GM23338 (cell line): ENCODE data around the gene SMCO2. TPM values are rescaled to one million over a fixed set of nuclear protein-coding genes. Genes with fewer than 3 reads are reported as not detected.

ENCODE experiments used
- ATAC-seq: fragments of 200-7000 bp; cut with Tn5 transposase; 3 replicates; pipeline ENCODE4 v1.9.1; 2020
- DNase-seq: peaks from one replicate; pipeline ENCODE4 v3.0.0-alpha.2; 2015; ENCODE audit warnings: low spot score
- H2AFZ ChIP-seq: fragments of 200-600 bp; sonication (generic); 2 replicates; pipeline ENCODE4 v1.8.0; 2016; ENCODE audit warnings: antibody characterized with exemption, mild to moderate bottlenecking, moderate library complexity
- H3F3A ChIP-seq: fragments of 200-600 bp; sonication (generic); replicated peaks from 2 replicates; pipeline ENCODE4 v1.8.0; 2017; ENCODE audit warnings: antibody characterized with exemption, mixed run types, low read depth
- H3K27ac ChIP-seq: fragments of 200-600 bp; sonication (generic); 2 replicates; pipeline ENCODE4 v1.6.1; 2016; ENCODE audit warnings: low read depth
- H3K27me3 ChIP-seq: fragments of 200-600 bp; sonication (generic); 2 replicates; pipeline ENCODE4 v1.8.0; 2016; ENCODE audit warnings: mild to moderate bottlenecking, mixed run types, moderate library complexity; ENCODE audit not compliant: insufficient read depth
- H3K36me3 ChIP-seq: fragments of 200-600 bp; sonication (generic); 2 replicates; pipeline ENCODE4 v1.8.0; 2016; ENCODE audit warnings: mild to moderate bottlenecking; ENCODE audit not compliant: insufficient read depth
- H3K4me1 ChIP-seq: fragments of 200-600 bp; sonication (generic); 2 replicates; pipeline ENCODE4 v1.8.0; 2016; ENCODE audit warnings: mild to moderate bottlenecking, moderate library complexity; ENCODE audit not compliant: insufficient read depth
- H3K4me2 ChIP-seq: fragments of 200-600 bp; sonication (generic); 2 replicates; pipeline ENCODE4 v1.7.1; 2017; ENCODE audit warnings: mixed run types
- H3K4me3 ChIP-seq: fragments of 200-600 bp; sonication (generic); 2 replicates; pipeline ENCODE4 v1.6.1; 2016; ENCODE audit warnings: mixed run types
- H3K79me2 ChIP-seq: fragments of 200-600 bp; sonication (generic); replicated peaks from 2 replicates; pipeline ENCODE4 v1.8.0; 2017; ENCODE audit warnings: mild to moderate bottlenecking; ENCODE audit not compliant: insufficient read depth
- H3K9me2 ChIP-seq: fragments of 200-600 bp; sonication (generic); 2 replicates; pipeline ENCODE4 v1.8.0; 2017; ENCODE audit not compliant: insufficient read depth
- H4K20me1 ChIP-seq: fragments of 200-600 bp; sonication (generic); replicated peaks from 2 replicates; pipeline ENCODE4 v1.8.0; 2017; ENCODE audit warnings: mild to moderate bottlenecking; ENCODE audit not compliant: insufficient read depth
- H3K27ac Mint-ChIP-seq: 2 replicates; pipeline ENCODE4 v1.8.0; 2020; ENCODE audit warnings: inconsistent platforms, mild to moderate bottlenecking, moderate library complexity, mixed read lengths
- H3K27me3 Mint-ChIP-seq: 3 replicates; pipeline ENCODE4 v1.8.0; 2022; ENCODE audit warnings: low read depth, mild to moderate bottlenecking, moderate library complexity, mixed read lengths, inconsistent platforms; ENCODE audit not compliant: insufficient read depth, poor library complexity
- H3K36me3 Mint-ChIP-seq: 3 replicates; pipeline ENCODE4 v1.8.0; 2021; ENCODE audit warnings: low read depth, mild to moderate bottlenecking, inconsistent platforms, moderate library complexity, mixed read lengths
- H3K4me1 Mint-ChIP-seq: 3 replicates; pipeline ENCODE4 v1.8.0; 2020; ENCODE audit warnings: mild to moderate bottlenecking, inconsistent platforms, mixed read lengths
- H3K4me3 Mint-ChIP-seq: 3 replicates; pipeline ENCODE4 v1.8.0; 2021; ENCODE audit warnings: moderate library complexity, mild to moderate bottlenecking, inconsistent platforms, mixed read lengths
- H3K9me3 Mint-ChIP-seq: 3 replicates; pipeline ENCODE4 v1.8.0; 2020; ENCODE audit warnings: moderate library complexity, mild to moderate bottlenecking, inconsistent platforms, mixed read lengths
- CREB1 ChIP-seq: fragments of 250-450 bp; sonication (Bioruptor Pico); IDR thresholded peaks from 2 replicates; pipeline ENCODE4 v1.5.0; 2020; ENCODE audit warnings: low read depth, mild to moderate bottlenecking, moderate library complexity
- ETS1 ChIP-seq: IDR thresholded peaks from 2 replicates; pipeline ENCODE4 v1.6.1; 2016; ENCODE audit warnings: antibody characterized with exemption
- EZH2 ChIP-seq: fragments of 200-600 bp; sonication (generic); IDR thresholded peaks from one replicate; pipeline ENCODE4 v1.8.0; 2017; ENCODE audit warnings: antibody characterized with exemption, mild to moderate bottlenecking, low read depth; ENCODE audit not compliant: unreplicated experiment
- NANOG ChIP-seq: IDR thresholded peaks from 2 replicates; pipeline ENCODE4 v1.6.1; 2016; ENCODE audit warnings: antibody characterized with exemption, borderline replicate concordance
- STAT1 ChIP-seq: IDR thresholded peaks from one replicate; pipeline ENCODE4 v1.6.1; 2016; ENCODE audit warnings: antibody characterized with exemption; ENCODE audit not compliant: unreplicated experiment
- ZNF114 ChIP-seq: fragments of 250-450 bp; sonication (Bioruptor Pico); IDR thresholded peaks from 2 replicates; pipeline ENCODE4 v1.5.0; 2020; ENCODE audit warnings: mild to moderate bottlenecking, moderate library complexity
- ZNF462 ChIP-seq: fragments of 250-450 bp; sonication (Bioruptor Pico); IDR thresholded peaks from 2 replicates; pipeline ENCODE4 v1.5.0; 2020; ENCODE audit warnings: mild to moderate bottlenecking, moderate library complexity
- polyA plus RNA-seq: library from polyadenylated mRNA; unstranded; fragments of >200 nt; fragmentation: Nextera tagmentation; extraction: Ambion mirVana; gene quantifications from 2 replicates; pipeline ENCODE4 v1.2.1, GENCODE V29; 2016
- total RNA-seq: library from RNA; depleted of rRNA; stranded (reverse); fragments of >200 nt; shearing (Covaris generic); gene quantifications from 2 replicates; pipeline ENCODE4 v1.2.3, GENCODE V29; 2014

The SMCO2 gene
- total and polyA plus RNA-seq, 2 experiments from 2014 or later, result 0.86 TPM; not detected in 1

- TF ChIP-seq ZNF462 (CRISPR knock-in tag), result no peak
Observed at GRCh38 chr12:27449026-27449425, 2.5 kb downstream of the SMCO2 start (continued).

GRCh38 chr12:27449893-27450534 is 3.5 kb downstream of the SMCO2 start:
- H3K27me3 Mint-ChIP-seq, result peaks cover 2% of the 10 kb centered on the region

More at GRCh38 chr12:27449893-27450534, 3.5 kb downstream of the SMCO2 start:
- DNase-seq, result no peak
- H3K4me2 ChIP-seq, result no peak overlapping the region
- H3K27ac ChIP-seq, result no peak overlapping the region
- Mint-ChIP-seq H3K27ac (no peak overlapping the region), H3K4me3 (no peak overlapping the region), H3K4me1 (peaks cover 10% of the 10 kb centered on the region), H3K36me3 (no peaks in the 10 kb centered on the region), H3K9me3 (peaks cover 4% of the 10 kb centered on the region; the same call in 1 of the 3 replicates)
- H3K4me3 ChIP-seq, result no peak overlapping the region
- H3K9me2 ChIP-seq, result no peaks in the 10 kb centered on the region
- ATAC-seq, result no peak
- peaks cover 5% of the 10 kb centered on the region; the same call in 1 of the 2 replicates for H3K4me1 ChIP-seq
- no peaks in the 10 kb centered on the region for H3K36me3 ChIP-seq
- no peaks in the 10 kb centered on the region for H3F3A ChIP-seq
- no peaks in the 10 kb centered on the region for H4K20me1 ChIP-seq
- no peak for TF ChIP-seq EZH2
- no peak for TF ChIP-seq ZNF114 (CRISPR knock-in tag)
- TF ChIP-seq ETS1, result no peak
- TF ChIP-seq STAT1, result no peak
- TF ChIP-seq NANOG, result no peak
- TF ChIP-seq ZNF462 (CRISPR knock-in tag), result no peak
- TF ChIP-seq CREB1 (CRISPR knock-in tag), result no peak
- peak overlapping the region; percentile 85 for H2AFZ ChIP-seq
- H3K79me2 ChIP-seq, result no peaks in the 10 kb centered on the region
- no peaks in the 10 kb centered on the region for H3K27me3 ChIP-seq
